NCI-H2196 (cell line): Measurements from ENCODE around the gene ANKRD52.

Experiments used
- DNase-seq: peaks from one replicate; lab custom pipeline; 2025; ENCODE audit not compliant: unreplicated experiment; lab: John Stamatoyannopoulos, UW

The ANKRD52 gene

GRCh38 chr12:56242986-56243385, 15.2 kb downstream of the ANKRD52 start:
- DNase-seq: no peak

DNA sequence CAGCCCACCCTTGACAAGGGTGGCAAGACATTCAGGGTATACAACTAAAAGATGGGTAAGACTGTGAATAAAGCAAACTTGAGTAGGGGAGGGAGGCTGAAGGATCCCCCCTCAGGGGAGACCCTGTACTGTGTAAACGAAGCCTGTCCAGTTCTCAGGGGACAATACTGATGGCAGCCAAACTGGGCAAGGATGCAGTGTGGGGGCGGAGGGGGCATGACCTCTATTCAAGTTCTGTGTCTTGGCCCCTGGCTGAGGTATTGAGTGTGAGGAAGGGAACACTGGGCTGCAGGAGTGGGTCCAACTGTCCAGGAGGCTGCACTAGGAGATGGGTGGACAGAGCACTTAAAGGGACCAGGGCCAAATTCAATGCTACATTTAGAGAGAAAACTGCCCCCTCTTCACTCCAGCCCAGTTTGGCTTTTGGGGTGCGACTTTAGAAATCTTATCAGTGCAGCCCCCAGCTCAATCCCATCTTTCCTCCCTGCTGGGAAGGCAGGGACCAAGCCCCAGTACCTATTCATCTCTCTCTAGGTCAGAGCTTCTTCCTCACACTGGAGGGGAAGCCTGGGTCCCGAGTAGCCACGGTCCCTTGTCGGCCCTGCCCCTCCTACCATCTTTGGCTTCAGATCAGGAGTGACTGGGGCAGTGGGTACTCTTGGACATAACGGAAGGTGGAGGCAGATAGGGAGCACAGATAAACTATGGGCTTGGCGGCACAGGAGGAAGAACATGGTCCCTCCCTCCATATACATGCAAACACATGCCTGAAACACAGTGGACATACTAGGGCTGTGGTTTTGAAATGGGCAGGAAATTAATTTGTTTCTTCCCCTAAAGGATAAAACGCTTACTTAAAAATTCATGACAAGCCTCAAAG, 16.5 kb downstream of the ANKRD52 start:
- no peak for DNase-seq

- DNase-seq: no peak
These were observed 20.6 kb downstream of the ANKRD52 start for GRCh38 chr12:56237552-56237951.

DNA sequence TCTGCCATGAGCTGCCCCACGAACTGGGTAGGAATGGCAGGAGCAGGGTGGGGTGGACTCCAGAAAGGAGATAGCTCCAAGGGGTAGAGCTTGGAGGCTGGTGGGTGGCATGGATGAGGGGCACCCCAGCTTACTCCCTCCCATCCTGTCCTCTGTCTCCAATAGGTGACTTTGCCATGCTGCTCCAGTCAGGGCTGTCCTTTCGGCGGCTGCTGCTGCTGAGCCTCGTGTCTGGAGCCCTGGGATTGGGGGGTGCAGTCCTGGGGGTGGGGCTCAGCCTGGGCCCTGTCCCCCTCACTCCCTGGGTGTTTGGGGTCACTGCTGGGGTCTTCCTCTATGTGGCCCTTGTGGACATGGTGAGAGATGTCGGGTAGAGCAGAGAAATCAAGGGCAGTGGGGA, 21.2 kb downstream of the ANKRD52 start:
- DNase-seq: no peak

- no peak for DNase-seq
These were observed 22.1 kb downstream of the ANKRD52 start for GRCh38 chr12:56236091-56236490.

- no peak for DNase-seq
These were observed 23.3 kb downstream of the ANKRD52 start for GRCh38 chr12:56234746-56235436.

DNA sequence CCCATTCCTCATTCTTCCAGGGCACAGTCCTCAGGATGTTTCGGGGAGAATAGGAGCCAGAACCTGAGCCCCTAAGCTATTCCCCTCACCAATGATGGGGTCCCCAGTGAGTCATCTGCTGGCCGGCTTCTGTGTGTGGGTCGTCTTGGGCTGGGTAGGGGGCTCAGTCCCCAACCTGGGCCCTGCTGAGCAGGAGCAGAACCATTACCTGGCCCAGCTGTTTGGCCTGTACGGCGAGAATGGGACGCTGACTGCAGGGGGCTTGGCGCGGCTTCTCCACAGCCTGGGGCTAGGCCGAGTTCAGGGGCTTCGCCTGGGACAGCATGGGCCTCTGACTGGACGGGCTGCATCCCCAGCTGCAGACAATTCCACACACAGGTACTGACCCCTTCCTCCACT, 27.0 kb downstream of the ANKRD52 start:
- no peak for DNase-seq

DNA sequence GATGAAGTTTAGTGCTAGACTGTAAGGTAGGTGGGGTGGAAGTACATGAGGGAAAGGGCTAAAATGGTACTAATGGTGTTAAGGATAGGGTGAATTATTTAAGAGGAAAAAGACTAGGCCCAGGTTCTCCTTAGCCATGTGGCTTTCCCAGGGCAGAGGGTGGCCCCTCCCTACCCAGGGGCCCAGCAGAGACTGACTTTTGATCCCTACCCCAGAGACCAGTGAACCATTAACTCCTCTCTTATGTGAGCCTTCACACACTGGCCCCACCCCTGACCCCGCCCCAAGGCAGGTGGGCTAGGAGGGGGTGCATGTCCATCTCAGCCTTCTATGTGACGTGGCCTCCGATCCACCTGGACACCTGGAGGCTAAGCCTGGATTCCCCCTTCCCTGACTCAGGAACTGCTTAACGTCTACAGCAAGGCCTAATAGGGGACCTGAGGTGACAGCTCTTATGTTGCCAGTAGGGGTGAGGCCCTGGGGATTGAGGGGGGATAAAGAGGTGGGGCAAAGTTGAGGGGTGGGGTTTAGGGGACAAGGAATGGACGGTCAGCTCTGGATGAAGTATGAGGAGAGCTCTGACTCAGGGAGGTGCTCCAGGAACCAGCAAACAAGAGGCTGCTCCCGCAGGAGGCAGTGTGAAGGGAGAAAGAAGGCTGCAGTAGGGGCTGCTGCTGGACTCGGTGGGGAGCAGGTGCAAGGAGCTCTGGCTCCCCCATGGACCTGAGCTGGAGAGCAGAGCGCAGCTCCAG, 27.6 kb downstream of the ANKRD52 start:
- DNase-seq: no peak

GRCh38 chr12:56229916-56230431, 28.2 kb downstream of the ANKRD52 start, which contains the start of gene SLC39A5:
Gene SLC39A5, plus strand, starts transcription at chr12:56230051. Its CDS starts 1,224 bp downstream, at chr12:56231275.
- DNase-seq: no peak

DNA sequence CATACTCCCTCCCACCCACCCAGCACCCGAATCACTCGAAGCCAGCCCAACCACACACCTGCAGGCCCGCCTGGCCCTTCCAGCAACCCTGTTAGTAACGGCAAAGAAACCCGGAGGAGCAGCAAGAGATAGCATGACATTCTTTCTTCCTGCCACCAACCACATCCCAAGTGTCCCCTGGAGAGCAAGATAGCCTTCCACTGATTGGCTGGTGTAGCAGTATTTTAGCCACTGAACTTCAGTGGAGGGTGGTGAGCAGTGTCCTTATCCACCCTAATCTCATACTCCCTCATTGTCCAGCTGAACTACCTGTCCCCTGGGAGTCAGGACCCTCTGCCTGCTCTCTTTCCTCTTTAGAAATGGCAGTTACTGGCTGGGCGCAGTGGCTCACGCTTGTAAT, 29.1 kb downstream of the ANKRD52 start:
- no peak for DNase-seq

- no peak for DNase-seq
These were observed 33.2 kb downstream of the ANKRD52 start for GRCh38 chr12:56224954-56225353.

GRCh38 chr12:56224102-56224701, 34.0 kb downstream of the ANKRD52 start, which contains the start of gene NABP2:
Gene NABP2, plus strand, starts transcription at chr12:56224342. Its CDS starts 515 bp downstream, at chr12:56224857.
- peak; percentile 97 for DNase-seq

- no peak for DNase-seq
These were observed 34.5 kb downstream of the ANKRD52 start for GRCh38 chr12:56223571-56224101.

- no peak for DNase-seq
These were observed 35.7 kb downstream of the ANKRD52 start for GRCh38 chr12:56222531-56222895.

DNA sequence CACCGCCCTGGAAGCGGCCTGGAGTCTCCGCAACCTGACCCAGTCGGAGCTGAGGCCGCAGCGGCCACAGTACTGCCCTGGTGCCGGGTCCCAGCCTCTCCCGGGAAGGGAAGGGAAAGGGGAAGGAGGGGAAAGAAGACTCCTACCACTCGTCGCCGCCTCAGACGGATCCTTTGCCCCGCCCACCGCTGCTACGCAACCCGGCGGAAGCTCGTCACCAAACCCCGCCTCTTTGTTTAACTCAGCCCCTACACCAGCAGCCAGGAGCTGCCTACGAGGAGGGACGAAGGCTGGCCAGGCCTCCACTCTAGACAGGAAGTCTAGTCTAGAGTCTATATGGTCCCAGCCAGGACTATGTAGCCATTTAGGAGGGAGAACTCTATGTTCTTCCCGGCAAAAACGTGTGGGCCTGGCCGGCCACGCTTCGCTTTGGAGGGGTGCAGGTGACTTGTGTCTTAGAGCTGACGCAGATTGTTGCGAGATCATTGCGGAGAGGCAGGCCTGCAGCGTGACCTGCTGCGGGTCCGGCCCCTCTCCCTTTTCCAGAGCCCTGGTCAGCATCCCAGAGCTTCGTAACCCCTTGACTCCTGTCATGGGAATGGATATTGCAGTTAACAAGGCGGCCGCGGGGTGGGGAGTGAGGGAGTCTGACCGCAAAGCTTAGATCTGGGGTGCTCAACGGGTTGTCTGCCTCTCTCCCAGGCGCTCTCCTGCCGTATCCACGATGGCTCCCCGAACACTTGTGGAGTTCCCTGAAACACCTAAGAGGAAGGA, 36.2 kb downstream of the ANKRD52 start, which contains the start of gene RNF41:
TSS of gene RNF41 (minus strand) at position 166 of the 774 bp plus-strand sequence. CDS start 7,875 bp downstream, outside the sequence.
- DNase-seq: peak; percentile 96

DNA sequence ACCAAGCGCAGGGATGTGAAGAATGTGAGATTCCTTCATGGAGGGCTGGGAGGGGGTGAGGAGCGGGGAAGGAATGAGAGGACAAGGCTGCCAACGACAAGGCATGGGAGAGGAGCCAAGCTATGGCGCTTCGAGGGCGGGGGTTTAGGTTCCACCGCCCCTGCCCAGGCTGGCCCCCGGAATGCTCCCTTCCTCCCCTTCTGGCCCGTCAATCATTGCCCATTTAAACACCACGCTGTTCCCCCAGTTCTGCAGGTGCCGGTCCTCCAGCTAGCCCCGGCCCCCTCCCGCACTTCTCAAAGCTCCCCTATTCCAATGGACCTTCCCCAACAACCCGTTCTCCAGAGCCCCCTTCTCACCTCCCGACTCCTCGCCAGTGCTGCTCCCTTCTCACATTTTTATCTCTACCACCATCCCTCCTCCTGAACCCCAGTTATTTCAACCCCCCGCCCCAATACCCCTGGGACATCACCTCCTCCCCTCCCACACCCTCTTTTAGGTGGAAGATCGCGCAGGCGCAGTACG, 36.9 kb downstream of the ANKRD52 start:
- DNase-seq: no peak

DNA sequence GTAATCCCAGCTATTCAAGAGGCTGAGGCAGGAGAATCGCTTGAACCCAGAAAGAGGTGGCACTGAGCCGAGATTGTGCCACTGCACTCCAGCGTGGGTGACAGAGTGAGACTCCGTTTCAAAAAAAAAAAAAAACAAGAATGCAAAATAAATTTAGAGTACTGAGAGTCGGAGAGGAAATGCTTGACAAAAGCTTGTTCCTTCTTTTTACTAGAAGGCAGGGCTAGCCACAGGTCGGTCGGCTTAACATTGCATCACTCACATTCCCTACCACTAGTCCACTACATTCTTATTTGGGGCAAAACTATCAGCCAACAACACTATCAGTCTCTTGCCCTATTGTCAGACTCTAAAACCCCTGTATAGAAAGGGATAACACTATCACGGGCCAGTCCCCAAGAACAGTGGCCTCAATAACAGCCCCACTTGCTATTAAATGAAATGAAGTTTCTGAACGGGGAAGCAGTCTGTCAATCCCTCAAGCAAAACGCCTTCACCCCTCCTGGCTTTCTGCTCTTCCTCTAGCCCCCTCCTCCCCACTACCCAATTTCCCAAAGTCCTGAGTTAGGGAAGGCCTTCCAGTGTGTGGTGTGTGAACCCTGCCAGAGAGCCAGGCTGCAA, 37.5 kb downstream of the ANKRD52 start:
- DNase-seq: no peak

DNA sequence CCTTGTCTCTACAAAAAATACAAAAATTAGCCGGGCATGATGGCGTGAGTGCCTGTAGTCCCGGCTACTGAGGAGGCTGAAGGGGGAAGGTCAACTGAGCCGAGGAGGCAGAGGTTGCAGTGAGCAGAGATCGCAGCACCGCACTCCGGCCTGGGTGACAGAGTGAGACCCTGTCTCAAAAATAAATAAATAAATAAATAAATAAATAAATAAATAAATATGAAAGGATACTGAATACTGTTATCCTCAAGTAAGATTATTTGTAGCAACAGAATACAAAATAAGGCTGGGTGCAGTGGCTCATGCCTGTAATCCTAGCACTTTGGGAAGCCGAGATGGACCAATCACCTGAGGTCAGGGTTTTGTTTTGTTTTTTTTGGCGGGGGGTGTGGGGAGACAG, 38.3 kb downstream of the ANKRD52 start:
- DNase-seq: no peak

GRCh38 chr12:56216461-56216860, 41.7 kb downstream of the ANKRD52 start:
- DNase-seq: no peak
